ENCODE results near the gene EHBP1.

- TF ChIP-seq, protein P1, sequence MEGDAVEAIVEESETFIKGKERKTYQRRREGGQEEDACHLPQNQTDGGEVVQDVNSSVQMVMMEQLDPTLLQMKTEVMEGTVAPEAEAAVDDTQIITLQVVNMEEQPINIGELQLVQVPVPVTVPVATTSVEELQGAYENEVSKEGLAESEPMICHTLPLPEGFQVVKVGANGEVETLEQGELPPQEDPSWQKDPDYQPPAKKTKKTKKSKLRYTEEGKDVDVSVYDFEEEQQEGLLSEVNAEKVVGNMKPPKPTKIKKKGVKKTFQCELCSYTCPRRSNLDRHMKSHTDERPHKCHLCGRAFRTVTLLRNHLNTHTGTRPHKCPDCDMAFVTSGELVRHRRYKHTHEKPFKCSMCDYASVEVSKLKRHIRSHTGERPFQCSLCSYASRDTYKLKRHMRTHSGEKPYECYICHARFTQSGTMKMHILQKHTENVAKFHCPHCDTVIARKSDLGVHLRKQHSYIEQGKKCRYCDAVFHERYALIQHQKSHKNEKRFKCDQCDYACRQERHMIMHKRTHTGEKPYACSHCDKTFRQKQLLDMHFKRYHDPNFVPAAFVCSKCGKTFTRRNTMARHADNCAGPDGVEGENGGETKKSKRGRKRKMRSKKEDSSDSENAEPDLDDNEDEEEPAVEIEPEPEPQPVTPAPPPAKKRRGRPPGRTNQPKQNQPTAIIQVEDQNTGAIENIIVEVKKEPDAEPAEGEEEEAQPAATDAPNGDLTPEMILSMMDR (IDR thresholded peaks at IDR 0.05): no peak
- TF ChIP-seq POLR2AphosphoS5 (IDR thresholded peaks at IDR 0.05; ENCODE audit: low read depth, low read length) (no peak), RFX5 (IDR thresholded peaks at IDR 0.05; ENCODE audit: low read length) (no peak), EP300 (IDR thresholded peaks at IDR 0.05; ENCODE audit: borderline replicate concordance in 1 of 2, low read depth in 1 of 2, low read length in 1 of 2) (no peak), EZH2phosphoT487 (IDR thresholded peaks at IDR 0.05; ENCODE audit: borderline replicate concordance, low read depth) (no peak), ZBTB33 (IDR thresholded peaks at IDR 0.05; ENCODE audit: borderline replicate concordance, low read depth) (no peak), JUND (IDR thresholded peaks at IDR 0.05) (no peak), RAD21 (IDR thresholded peaks at IDR 0.05; ENCODE audit: low read length) (no peak), YY1 (IDR thresholded peaks at IDR 0.05; ENCODE audit: low read depth) (no peak), TCF12 (IDR thresholded peaks at IDR 0.05) (no peak), CHD2 (IDR thresholded peaks at IDR 0.05; ENCODE audit: low read length, partially characterized antibody) (no peak), SIN3A (IDR thresholded peaks at IDR 0.05; ENCODE audit: borderline replicate concordance, low read depth, low read length) (no peak), MEF2A (IDR thresholded peaks at IDR 0.05; ENCODE audit: borderline replicate concordance, low read depth) (no peak)
- TF ChIP-seq, protein P2, sequence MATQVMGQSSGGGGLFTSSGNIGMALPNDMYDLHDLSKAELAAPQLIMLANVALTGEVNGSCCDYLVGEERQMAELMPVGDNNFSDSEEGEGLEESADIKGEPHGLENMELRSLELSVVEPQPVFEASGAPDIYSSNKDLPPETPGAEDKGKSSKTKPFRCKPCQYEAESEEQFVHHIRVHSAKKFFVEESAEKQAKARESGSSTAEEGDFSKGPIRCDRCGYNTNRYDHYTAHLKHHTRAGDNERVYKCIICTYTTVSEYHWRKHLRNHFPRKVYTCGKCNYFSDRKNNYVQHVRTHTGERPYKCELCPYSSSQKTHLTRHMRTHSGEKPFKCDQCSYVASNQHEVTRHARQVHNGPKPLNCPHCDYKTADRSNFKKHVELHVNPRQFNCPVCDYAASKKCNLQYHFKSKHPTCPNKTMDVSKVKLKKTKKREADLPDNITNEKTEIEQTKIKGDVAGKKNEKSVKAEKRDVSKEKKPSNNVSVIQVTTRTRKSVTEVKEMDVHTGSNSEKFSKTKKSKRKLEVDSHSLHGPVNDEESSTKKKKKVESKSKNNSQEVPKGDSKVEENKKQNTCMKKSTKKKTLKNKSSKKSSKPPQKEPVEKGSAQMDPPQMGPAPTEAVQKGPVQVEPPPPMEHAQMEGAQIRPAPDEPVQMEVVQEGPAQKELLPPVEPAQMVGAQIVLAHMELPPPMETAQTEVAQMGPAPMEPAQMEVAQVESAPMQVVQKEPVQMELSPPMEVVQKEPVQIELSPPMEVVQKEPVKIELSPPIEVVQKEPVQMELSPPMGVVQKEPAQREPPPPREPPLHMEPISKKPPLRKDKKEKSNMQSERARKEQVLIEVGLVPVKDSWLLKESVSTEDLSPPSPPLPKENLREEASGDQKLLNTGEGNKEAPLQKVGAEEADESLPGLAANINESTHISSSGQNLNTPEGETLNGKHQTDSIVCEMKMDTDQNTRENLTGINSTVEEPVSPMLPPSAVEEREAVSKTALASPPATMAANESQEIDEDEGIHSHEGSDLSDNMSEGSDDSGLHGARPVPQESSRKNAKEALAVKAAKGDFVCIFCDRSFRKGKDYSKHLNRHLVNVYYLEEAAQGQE (IDR thresholded peaks at IDR 0.05; ENCODE audit: low read depth, low read length): no peak
Measured at GRCh38 chr2:62675062-62675461, 30.5 kb upstream of the EHBP1 start.
